ENCODE measurements around the gene MUC16. TPM values are rescaled to one million over a fixed set of nuclear protein-coding genes. Genes with fewer than 3 reads are reported as not detected.

Gene MUC16
- total RNA-seq, 1 donor from 2014 or later, result not detected

DNA sequence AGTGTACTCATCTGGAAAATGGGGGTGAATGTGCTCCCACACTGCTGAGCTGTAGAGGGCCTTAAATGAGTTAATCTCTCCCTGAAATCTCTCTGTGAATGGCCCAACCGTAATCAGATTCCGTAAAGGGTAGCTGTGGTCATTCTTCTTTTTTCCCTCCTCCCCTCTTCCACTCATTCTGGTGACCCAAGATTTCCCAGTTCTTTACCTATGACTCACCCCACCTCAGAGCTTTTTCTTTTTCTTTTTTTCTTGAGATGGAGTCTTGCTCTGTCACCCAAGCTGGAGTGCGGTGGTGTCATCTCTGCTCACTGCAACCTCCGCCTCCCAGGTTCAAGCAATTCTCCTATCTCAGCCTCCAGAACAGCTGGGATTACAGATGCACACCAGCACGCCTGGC is 33.3 kb upstream of the MUC16 start:
- H3K4me1 ChIP-seq (ENCODE audit: control insufficient read depth in 3 of 3, insufficient read depth in 3 of 3, low read length in 3 of 3), result no peaks in the 10 kb centered on the region
- H3K4me3 ChIP-seq (ENCODE audit: low read length in 3 of 3), result no peak overlapping the region
- no peaks in the 10 kb centered on the region for H3K36me3 ChIP-seq (ENCODE audit: control insufficient read depth in 3 of 3, insufficient read depth in 3 of 3, low read length in 3 of 3)
- no peaks in the 10 kb centered on the region for H3K9me3 ChIP-seq (ENCODE audit: control insufficient read depth in 3 of 3, low read length in 3 of 3)
- H3K27me3 ChIP-seq (ENCODE audit: control insufficient read depth in 3 of 3, insufficient read depth in 3 of 3, low read length in 3 of 3), result no peaks in the 10 kb centered on the region
- H3K9ac ChIP-seq (ENCODE audit: low read depth in 1 of 3, low read length in 3 of 3), result no peak overlapping the region
- H3K27ac ChIP-seq (ENCODE audit: low read depth, low read length), result no peak overlapping the region

DNA sequence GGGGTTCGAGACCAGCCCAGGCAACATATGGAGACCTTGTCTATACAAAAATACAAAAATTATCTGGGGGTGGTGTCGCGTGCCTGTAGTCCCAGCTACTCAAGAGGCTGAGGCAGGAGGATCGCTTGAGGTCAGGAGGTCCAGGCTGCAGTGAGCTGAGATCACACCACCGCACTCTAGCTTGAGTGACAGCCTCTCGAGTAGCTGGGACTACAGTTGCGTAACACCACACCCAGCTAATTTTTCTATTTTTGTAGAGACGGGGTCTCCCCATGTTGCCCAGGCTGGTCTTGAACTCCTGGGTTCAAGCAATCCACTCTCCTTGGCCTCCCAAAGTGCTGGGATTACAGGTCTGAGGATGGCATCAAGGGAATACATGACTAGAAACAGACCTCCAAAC is 30.8 kb upstream of the MUC16 start:
- Histone ChIP-seq H3K9ac (ENCODE audit: low read depth in 1 of 3, low read length in 3 of 3) (no peak overlapping the region), H3K9me3 (ENCODE audit: control insufficient read depth in 3 of 3, low read length in 3 of 3) (no peaks in the 10 kb centered on the region), H3K4me3 (ENCODE audit: low read length in 3 of 3) (no peak overlapping the region), H3K27ac (ENCODE audit: low read depth, low read length) (no peak overlapping the region), H3K4me1 (ENCODE audit: control insufficient read depth in 3 of 3, insufficient read depth in 3 of 3, low read length in 3 of 3) (no peaks in the 10 kb centered on the region), H3K36me3 (ENCODE audit: control insufficient read depth in 3 of 3, insufficient read depth in 3 of 3, low read length in 3 of 3) (no peaks in the 10 kb centered on the region), H3K27me3 (ENCODE audit: control insufficient read depth in 3 of 3, insufficient read depth in 3 of 3, low read length in 3 of 3) (no peaks in the 10 kb centered on the region)

DNA sequence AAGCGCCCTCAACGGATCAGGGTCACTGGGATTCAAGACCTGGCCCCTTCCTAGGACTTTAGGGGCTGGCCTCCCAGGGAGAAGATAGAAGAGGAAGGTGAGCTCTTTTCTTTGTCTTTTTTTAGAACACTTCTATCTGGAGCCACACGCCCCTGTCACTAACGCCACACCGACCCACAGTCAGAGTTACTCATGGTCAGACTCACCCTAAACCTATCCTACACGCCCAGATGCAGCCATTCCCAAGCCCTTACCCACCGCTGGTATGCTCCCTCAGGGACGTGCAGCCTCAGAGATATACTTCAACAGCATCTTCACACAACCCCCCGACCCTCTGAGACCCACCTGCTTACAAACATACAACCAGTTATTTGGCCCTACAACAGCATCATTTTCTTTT is 29.9 kb upstream of the MUC16 start:
- H3K9me3 ChIP-seq (ENCODE audit: control insufficient read depth in 3 of 3, low read length in 3 of 3), result peaks cover 0 to 4% (median 0%) of the 10 kb centered on the region in 3 donors
- H3K9ac ChIP-seq (ENCODE audit: low read depth in 1 of 3, low read length in 3 of 3), result no peak overlapping the region
- H3K4me3 ChIP-seq (ENCODE audit: low read length in 3 of 3), result no peak overlapping the region
- no peaks in the 10 kb centered on the region for H3K36me3 ChIP-seq (ENCODE audit: control insufficient read depth in 3 of 3, insufficient read depth in 3 of 3, low read length in 3 of 3)
- no peaks in the 10 kb centered on the region for H3K27me3 ChIP-seq (ENCODE audit: control insufficient read depth in 3 of 3, insufficient read depth in 3 of 3, low read length in 3 of 3)
- no peak overlapping the region for H3K27ac ChIP-seq (ENCODE audit: low read depth, low read length)
- H3K4me1 ChIP-seq (ENCODE audit: control insufficient read depth in 3 of 3, insufficient read depth in 3 of 3, low read length in 3 of 3), result no peaks in the 10 kb centered on the region

DNA sequence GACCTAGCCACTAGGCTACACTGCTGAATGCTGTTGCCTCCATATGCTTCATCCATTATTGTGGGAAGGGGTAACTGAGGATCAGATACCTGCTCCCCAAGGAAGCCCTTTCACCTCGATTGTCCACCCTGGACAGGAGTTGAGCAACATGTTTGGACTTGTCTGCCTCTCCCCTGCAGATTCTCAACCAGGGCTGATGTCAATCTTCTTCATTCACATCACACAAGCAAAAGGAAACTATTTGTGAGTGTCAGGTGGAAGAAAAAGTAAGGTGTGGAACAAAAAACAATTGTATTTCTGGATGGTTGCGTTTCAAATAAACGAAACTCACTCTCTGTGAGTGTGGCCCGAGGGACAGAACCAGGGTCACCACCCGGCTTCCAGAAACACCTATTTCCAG is 29.5 kb upstream of the MUC16 start:
- Histone ChIP-seq H3K9ac (ENCODE audit: low read depth in 1 of 3, low read length in 3 of 3) (no peak overlapping the region), H3K36me3 (ENCODE audit: control insufficient read depth in 3 of 3, insufficient read depth in 3 of 3, low read length in 3 of 3) (no peaks in the 10 kb centered on the region), H3K27ac (ENCODE audit: low read depth, low read length) (no peak overlapping the region), H3K27me3 (ENCODE audit: control insufficient read depth in 3 of 3, insufficient read depth in 3 of 3, low read length in 3 of 3) (no peaks in the 10 kb centered on the region), H3K9me3 (ENCODE audit: control insufficient read depth in 3 of 3, low read length in 3 of 3) (peaks cover 0 to 4% (median 0%) of the 10 kb centered on the region in 3 donors), H3K4me1 (ENCODE audit: control insufficient read depth in 3 of 3, insufficient read depth in 3 of 3, low read length in 3 of 3) (no peaks in the 10 kb centered on the region), H3K4me3 (ENCODE audit: low read length in 3 of 3) (no peak overlapping the region)

DNA sequence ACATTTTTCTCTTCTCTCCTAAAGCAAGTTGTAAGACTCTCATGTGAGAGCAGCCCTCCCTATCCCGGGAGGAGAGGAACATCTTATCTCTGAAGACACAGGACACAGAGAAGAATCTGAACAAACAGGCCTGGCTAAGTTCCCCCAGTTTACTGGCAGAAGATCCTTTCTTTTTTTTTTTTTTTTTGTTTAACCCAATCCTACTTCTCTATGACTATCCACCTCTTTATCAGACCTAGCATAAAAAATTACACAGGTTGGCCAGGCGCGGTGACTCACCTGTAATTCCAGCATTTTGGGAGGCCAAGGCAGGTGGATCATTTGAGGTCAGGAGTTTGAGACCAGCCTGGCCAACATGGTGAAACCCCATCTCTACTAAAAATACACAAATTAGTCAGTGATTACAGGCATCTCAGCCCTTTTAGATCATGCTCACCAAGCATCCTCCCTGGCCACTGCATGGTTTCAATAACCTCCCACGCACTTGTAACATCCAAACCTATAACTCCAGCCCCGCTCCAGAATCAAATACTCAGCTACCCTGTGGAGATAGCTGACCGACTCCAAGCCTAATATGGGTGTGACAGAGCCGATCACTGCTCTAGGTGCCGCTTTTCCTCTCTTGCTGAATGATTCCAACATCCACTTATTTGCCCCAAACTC is 27.3 kb upstream of the MUC16 start:
- no peaks in the 10 kb centered on the region for H3K27me3 ChIP-seq (ENCODE audit: control insufficient read depth in 3 of 3, insufficient read depth in 3 of 3, low read length in 3 of 3)
- H3K9me3 ChIP-seq (ENCODE audit: control insufficient read depth in 3 of 3, low read length in 3 of 3), result peaks cover 0 to 4% (median 0%) of the 10 kb centered on the region in 3 donors

DNA sequence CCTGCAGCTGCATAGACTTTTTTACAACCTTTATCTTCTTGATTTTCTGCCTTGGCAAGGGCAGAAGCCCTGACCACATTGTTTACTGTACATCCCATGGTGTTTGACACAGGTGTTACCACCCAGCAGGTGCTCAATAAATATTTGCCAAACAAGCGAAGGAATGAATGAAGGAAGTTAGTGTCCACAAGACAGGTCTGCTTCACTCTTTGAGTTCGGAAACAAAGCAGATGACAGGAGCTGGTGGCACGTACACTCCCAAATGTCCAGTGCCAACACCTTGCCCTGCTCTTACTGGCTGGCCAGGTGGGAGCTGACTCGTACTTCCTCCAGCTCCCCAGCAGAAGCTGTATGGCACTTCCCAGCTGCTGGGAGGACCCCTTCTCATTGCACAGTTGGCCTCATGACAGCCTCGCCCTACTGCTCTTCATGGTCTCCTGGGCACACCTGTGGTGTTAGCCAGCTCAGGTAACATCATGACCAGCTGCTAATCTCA is 22.0 kb upstream of the MUC16 start:
- no peak overlapping the region for H3K27ac ChIP-seq (ENCODE audit: low read depth, low read length)
- no peaks in the 10 kb centered on the region for H3K27me3 ChIP-seq (ENCODE audit: control insufficient read depth in 3 of 3, insufficient read depth in 3 of 3, low read length in 3 of 3)
- H3K4me1 ChIP-seq (ENCODE audit: control insufficient read depth in 3 of 3, insufficient read depth in 3 of 3, low read length in 3 of 3), result no peaks in the 10 kb centered on the region
- no peak overlapping the region for H3K9ac ChIP-seq (ENCODE audit: low read depth in 1 of 3, low read length in 3 of 3)
- no peaks in the 10 kb centered on the region for H3K36me3 ChIP-seq (ENCODE audit: control insufficient read depth in 3 of 3, insufficient read depth in 3 of 3, low read length in 3 of 3)
- H3K4me3 ChIP-seq (ENCODE audit: low read length in 3 of 3), result no peak overlapping the region
- peaks cover 0 to 7% (median 0%) of the 10 kb centered on the region in 3 donors for H3K9me3 ChIP-seq (ENCODE audit: control insufficient read depth in 3 of 3, low read length in 3 of 3)

More for the DNA sequence above, 27.3 kb upstream of the MUC16 start:
- Histone ChIP-seq H3K4me3 (ENCODE audit: low read length in 3 of 3) (no peak overlapping the region), H3K9ac (ENCODE audit: low read depth in 1 of 3, low read length in 3 of 3) (no peak overlapping the region), H3K27ac (ENCODE audit: low read depth, low read length) (no peak overlapping the region), H3K4me1 (ENCODE audit: control insufficient read depth in 3 of 3, insufficient read depth in 3 of 3, low read length in 3 of 3) (no peaks in the 10 kb centered on the region), H3K36me3 (ENCODE audit: control insufficient read depth in 3 of 3, insufficient read depth in 3 of 3, low read length in 3 of 3) (no peaks in the 10 kb centered on the region)

DNA sequence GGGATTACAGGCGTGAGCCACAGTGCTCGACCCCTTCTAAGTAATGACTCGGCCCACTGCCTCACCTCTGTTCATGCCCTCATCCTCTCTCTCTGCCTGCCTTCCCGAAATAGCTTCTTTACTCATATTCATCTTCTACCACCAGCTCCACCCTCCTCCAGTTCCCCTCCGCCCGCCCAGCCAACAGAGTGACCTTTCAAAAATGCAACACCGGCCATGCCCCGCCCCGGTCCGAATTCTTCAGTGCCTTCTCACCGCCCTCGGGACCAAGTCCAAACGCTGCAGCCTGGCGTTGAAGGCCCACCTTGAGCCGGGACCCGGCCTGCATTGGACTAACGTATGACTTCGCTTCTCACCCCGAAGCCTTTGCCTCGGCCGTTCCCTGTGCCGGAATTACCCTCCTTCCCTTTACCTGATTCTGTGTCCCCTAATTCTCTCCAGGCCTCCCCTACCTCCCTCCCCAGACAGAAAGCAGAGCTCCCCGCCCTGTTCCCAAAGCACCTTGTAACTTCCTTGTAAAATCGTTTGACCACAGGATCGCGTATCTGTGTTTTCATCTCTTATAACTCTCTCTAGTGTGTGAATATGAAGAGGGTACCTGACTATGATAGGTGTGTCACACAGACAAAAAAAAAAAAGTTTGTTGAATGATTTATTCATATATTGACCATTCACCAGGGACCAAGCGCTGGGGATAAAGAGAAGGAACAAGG is 8.1 kb upstream of the MUC16 start:
- Histone ChIP-seq H3K27me3 (ENCODE audit: control insufficient read depth in 3 of 3, insufficient read depth in 3 of 3, low read length in 3 of 3) (no peaks in the 10 kb centered on the region), H3K4me3 (ENCODE audit: low read length in 3 of 3) (no peak overlapping the region), H3K4me1 (ENCODE audit: control insufficient read depth in 3 of 3, insufficient read depth in 3 of 3, low read length in 3 of 3) (no peaks in the 10 kb centered on the region), H3K9me3 (ENCODE audit: control insufficient read depth in 3 of 3, low read length in 3 of 3) (no peaks in the 10 kb centered on the region), H3K27ac (ENCODE audit: low read depth, low read length) (no peak overlapping the region), H3K9ac (ENCODE audit: low read depth in 1 of 3, low read length in 3 of 3) (no peak overlapping the region), H3K36me3 (ENCODE audit: control insufficient read depth in 3 of 3, insufficient read depth in 3 of 3, low read length in 3 of 3) (no peaks in the 10 kb centered on the region)

DNA sequence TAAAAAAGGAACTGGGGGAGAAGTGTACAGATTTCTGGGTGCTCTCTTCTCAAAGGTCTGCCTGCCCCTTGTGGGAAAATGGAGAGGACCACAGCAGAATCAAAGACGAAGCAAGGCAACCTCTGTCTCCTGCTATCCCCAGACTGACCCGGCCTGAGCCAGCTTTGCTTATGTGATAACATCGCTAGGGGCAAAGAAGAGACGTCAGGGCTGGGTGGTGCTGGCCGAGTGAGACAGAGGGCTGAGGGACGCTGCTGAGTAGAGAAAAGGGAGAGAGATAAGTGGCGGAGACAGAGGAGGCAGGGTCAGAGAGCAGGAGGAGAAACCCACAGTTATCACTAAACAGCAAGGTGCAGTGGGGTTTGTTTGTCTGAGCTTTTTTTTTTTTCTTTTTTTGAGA is 4.6 kb upstream of the MUC16 start:
- H3K27me3 ChIP-seq (ENCODE audit: control insufficient read depth in 3 of 3, insufficient read depth in 3 of 3, low read length in 3 of 3), result no peaks in the 10 kb centered on the region
- H3K27ac ChIP-seq (ENCODE audit: low read depth, low read length), result no peak overlapping the region
- H3K9ac ChIP-seq (ENCODE audit: low read depth in 1 of 3, low read length in 3 of 3), result no peak overlapping the region
- H3K9me3 ChIP-seq (ENCODE audit: control insufficient read depth in 3 of 3, low read length in 3 of 3), result no peaks in the 10 kb centered on the region
- no peaks in the 10 kb centered on the region for H3K4me1 ChIP-seq (ENCODE audit: control insufficient read depth in 3 of 3, insufficient read depth in 3 of 3, low read length in 3 of 3)
- H3K4me3 ChIP-seq (ENCODE audit: low read length in 3 of 3), result no peak overlapping the region
- no peaks in the 10 kb centered on the region for H3K36me3 ChIP-seq (ENCODE audit: control insufficient read depth in 3 of 3, insufficient read depth in 3 of 3, low read length in 3 of 3)

DNA sequence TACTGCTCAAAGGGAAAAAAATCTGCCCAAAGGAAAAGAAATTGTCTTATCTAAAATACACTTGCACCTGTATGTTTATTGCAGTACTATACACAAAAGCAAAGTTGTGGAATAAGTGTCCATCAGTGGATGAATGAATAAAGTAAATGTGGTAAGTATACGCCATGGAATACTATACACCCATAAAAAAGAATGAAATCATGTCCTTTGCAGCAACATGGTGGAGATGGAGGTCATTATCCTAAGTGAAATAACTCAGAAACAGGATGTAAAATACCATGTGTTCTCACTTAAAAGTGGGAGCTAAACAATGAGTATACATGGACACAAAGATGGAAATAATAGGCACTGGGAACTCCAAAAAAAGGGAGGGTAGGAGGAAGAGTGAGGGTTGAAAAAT is 3.8 kb upstream of the MUC16 start:
- no peaks in the 10 kb centered on the region for H3K36me3 ChIP-seq (ENCODE audit: control insufficient read depth in 3 of 3, insufficient read depth in 3 of 3, low read length in 3 of 3)
- no peak overlapping the region for H3K9ac ChIP-seq (ENCODE audit: low read depth in 1 of 3, low read length in 3 of 3)
- no peaks in the 10 kb centered on the region for H3K9me3 ChIP-seq (ENCODE audit: control insufficient read depth in 3 of 3, low read length in 3 of 3)
- no peaks in the 10 kb centered on the region for H3K27me3 ChIP-seq (ENCODE audit: control insufficient read depth in 3 of 3, insufficient read depth in 3 of 3, low read length in 3 of 3)
- no peak overlapping the region for H3K27ac ChIP-seq (ENCODE audit: low read depth, low read length)
- H3K4me3 ChIP-seq (ENCODE audit: low read length in 3 of 3), result no peak overlapping the region
- H3K4me1 ChIP-seq (ENCODE audit: control insufficient read depth in 3 of 3, insufficient read depth in 3 of 3, low read length in 3 of 3), result no peaks in the 10 kb centered on the region

DNA sequence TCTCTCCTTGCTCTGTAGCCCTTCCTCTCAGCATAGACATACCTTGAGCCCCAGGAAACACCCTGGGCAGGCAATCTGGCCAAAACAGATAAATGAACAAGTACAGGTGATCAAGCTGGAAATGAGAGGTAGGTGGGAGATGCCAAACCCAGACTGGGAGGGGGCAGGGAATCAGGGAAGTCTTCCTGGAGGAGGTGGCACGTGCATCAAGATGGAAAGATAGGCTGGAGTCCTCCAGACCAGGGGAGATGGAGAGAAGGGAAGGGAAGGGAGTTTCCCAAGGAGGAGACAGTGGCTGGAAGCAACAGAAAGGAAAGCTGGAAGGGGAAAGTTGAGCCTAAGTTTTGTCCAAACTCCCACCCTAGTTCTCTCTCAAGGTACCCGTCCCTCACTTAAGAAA is 1.7 kb upstream of the MUC16 start:
- Histone ChIP-seq H3K9ac (ENCODE audit: low read depth in 1 of 3, low read length in 3 of 3) (no peak overlapping the region), H3K36me3 (ENCODE audit: control insufficient read depth in 3 of 3, insufficient read depth in 3 of 3, low read length in 3 of 3) (no peaks in the 10 kb centered on the region), H3K9me3 (ENCODE audit: control insufficient read depth in 3 of 3, low read length in 3 of 3) (no peaks in the 10 kb centered on the region), H3K4me3 (ENCODE audit: low read length in 3 of 3) (no peak overlapping the region), H3K4me1 (ENCODE audit: control insufficient read depth in 3 of 3, insufficient read depth in 3 of 3, low read length in 3 of 3) (no peaks in the 10 kb centered on the region), H3K27ac (ENCODE audit: low read depth, low read length) (no peak overlapping the region), H3K27me3 (ENCODE audit: control insufficient read depth in 3 of 3, insufficient read depth in 3 of 3, low read length in 3 of 3) (no peaks in the 10 kb centered on the region)

Data from skeletal muscle tissue (tissue), 4 donors.